ENCODE measurements around the gene C19orf81. TPM values are rescaled to one million over a fixed set of nuclear protein-coding genes. Genes with fewer than 3 reads are reported as not detected.
"Not testable (repeated sequence)": the region's sequence is repeated elsewhere in the genome, so short reads cannot be mapped to it uniquely, and the experiment has no call there.

C19orf81 gene
- total and polyA plus RNA-seq, 2 of the 8 experiments (the other 6 are each of a cell fraction or from before 2014, with no cell fraction given): 11.7 to 13.0 TPM

- H3K36me3 ChIP-seq (ENCODE audit: control insufficient read depth in 2 of 4, insufficient read depth in 4 of 4, low read length in 3 of 4); H3K4ac ChIP-seq (replicated peaks; ENCODE audit: insufficient read length, low read depth, low read length); H3K27ac ChIP-seq (ENCODE audit: low read depth, low read length); H3K4me1 ChIP-seq (replicated peaks in 1 of 4; ENCODE audit: control insufficient read depth in 3 of 4, insufficient read depth in 4 of 4, low read length in 3 of 4); H3K18ac ChIP-seq (ENCODE audit: extremely low read depth, low read length); H2AFZ ChIP-seq (ENCODE audit: low read length); H3K14ac ChIP-seq (ENCODE audit: insufficient read length); H3K4me3 ChIP-seq (ENCODE audit: extremely low read depth in 1 of 4, insufficient read depth in 2 of 4, low read depth in 3 of 4, low read length in 4 of 4); H3K9me3 ChIP-seq (ENCODE audit: insufficient read depth in 2 of 2, low read depth in 1 of 2, low read length in 1 of 2); DNase-seq (ENCODE audit: low read depth in 1 of 2, low spot score in 2 of 2); H2BK5ac ChIP-seq (ENCODE audit: low read depth, low read length); H3K9ac ChIP-seq (replicated peaks in 1 of 4; ENCODE audit: extremely low read depth in 1 of 4, low read depth in 3 of 4, low read length in 3 of 4); FAIRE-seq; H4K20me1 ChIP-seq (replicated peaks in 1 of 2; ENCODE audit: control insufficient read depth in 1 of 2, insufficient read depth in 2 of 2, low read length in 2 of 2); H3K4me2 ChIP-seq (ENCODE audit: insufficient read depth in 1 of 2, low read depth in 2 of 2, low read length in 2 of 2); H3K23me2 ChIP-seq (ENCODE audit: low read depth, low read length); CTCF ChIA-PET (ENCODE audit: partially characterized antibody); H3K27me3 ChIP-seq (replicated peaks in 1 of 4; ENCODE audit: control insufficient read depth in 3 of 4, extremely low read depth in 1 of 4, insufficient read depth in 3 of 4, low read length in 3 of 4); H4K8ac ChIP-seq (ENCODE audit: extremely low read depth, insufficient read depth, low read length); H4K5ac ChIP-seq (ENCODE audit: insufficient read length, low read depth, low read length); H2BK12ac ChIP-seq (ENCODE audit: low read depth, low read length); POLR2A ChIA-PET (ENCODE audit: partially characterized antibody); H2AK5ac ChIP-seq (ENCODE audit: low read depth, low read length); H3K56ac ChIP-seq (replicated peaks; ENCODE audit: insufficient read length, low read depth, low read length); H4K91ac ChIP-seq (replicated peaks; ENCODE audit: insufficient read length, low read length); H2BK120ac ChIP-seq (replicated peaks; ENCODE audit: low read depth, low read length); H3K23ac ChIP-seq (ENCODE audit: insufficient read length); H2BK15ac ChIP-seq (ENCODE audit: low read length); H3K79me1 ChIP-seq (ENCODE audit: low read depth, low read length); H2BK20ac ChIP-seq (ENCODE audit: low read length); H3K79me2 ChIP-seq (ENCODE audit: control insufficient read depth in 1 of 2, insufficient read depth in 2 of 2, low read length in 2 of 2): not testable (repeated sequence)
- WGBS, 2 experiments (ENCODE audit: extremely low coverage in 1 of 2, insufficient coverage in 1 of 2, insufficient read length in 1 of 2, insufficient replicate concordance in 2 of 2, low coverage in 1 of 2, low lambda C conversion rate in 2 of 2, missing lambda C conversion rate in 1 of 2): 89% methylated on average over 4 of the region's 5 CpGs; no CpG with 5 or more reads in 1 of the 2 experiments
Measured at GRCh38 chr19:50618379-50618778, 30.9 kb upstream of the C19orf81 start.

DNA sequence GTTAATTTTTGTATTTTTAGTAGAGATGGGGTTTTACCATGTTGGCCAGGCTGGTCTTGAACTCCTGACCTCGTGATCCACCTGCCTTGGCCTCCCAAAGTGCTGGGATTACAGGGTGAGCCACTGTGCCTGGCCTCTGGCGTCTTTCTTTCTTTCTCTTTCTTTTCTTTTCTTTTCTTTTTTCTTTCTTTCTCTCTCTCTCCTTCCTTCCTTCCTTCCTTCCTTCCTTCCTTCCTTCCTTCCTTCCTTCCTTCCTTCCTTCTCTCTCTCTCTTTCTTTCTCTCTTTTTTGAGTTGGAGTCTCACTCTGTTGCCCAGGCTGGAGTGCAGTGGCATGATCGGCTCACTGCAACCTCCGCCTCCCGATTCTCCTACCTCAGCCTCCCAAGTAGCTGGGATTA lies 30.1 kb upstream of the C19orf81 start:
- H4K8ac ChIP-seq (ENCODE audit: extremely low read depth, insufficient read depth, low read length); H3K36me3 ChIP-seq (ENCODE audit: control insufficient read depth in 2 of 4, insufficient read depth in 4 of 4, low read length in 3 of 4); H3K23me2 ChIP-seq (ENCODE audit: low read depth, low read length); DNase-seq (ENCODE audit: low read depth in 1 of 2, low spot score in 2 of 2); H3K27ac ChIP-seq (ENCODE audit: low read depth, low read length); H2AK5ac ChIP-seq (ENCODE audit: low read depth, low read length); H2BK12ac ChIP-seq (ENCODE audit: low read depth, low read length); H3K4me1 ChIP-seq (replicated peaks in 1 of 4; ENCODE audit: control insufficient read depth in 3 of 4, insufficient read depth in 4 of 4, low read length in 3 of 4); H4K5ac ChIP-seq (ENCODE audit: insufficient read length, low read depth, low read length); H3K27me3 ChIP-seq (replicated peaks in 1 of 4; ENCODE audit: control insufficient read depth in 3 of 4, extremely low read depth in 1 of 4, insufficient read depth in 3 of 4, low read length in 3 of 4); H2BK120ac ChIP-seq (replicated peaks; ENCODE audit: low read depth, low read length); H3K9ac ChIP-seq (replicated peaks in 1 of 4; ENCODE audit: extremely low read depth in 1 of 4, low read depth in 3 of 4, low read length in 3 of 4); POLR2A ChIA-PET (ENCODE audit: partially characterized antibody); H2BK5ac ChIP-seq (ENCODE audit: low read depth, low read length); H3K9me3 ChIP-seq (ENCODE audit: insufficient read depth in 2 of 2, low read depth in 1 of 2, low read length in 1 of 2); H3K56ac ChIP-seq (replicated peaks; ENCODE audit: insufficient read length, low read depth, low read length); H3K4me3 ChIP-seq (ENCODE audit: extremely low read depth in 1 of 4, insufficient read depth in 2 of 4, low read depth in 3 of 4, low read length in 4 of 4); H2BK15ac ChIP-seq (ENCODE audit: low read length); H4K20me1 ChIP-seq (replicated peaks in 1 of 2; ENCODE audit: control insufficient read depth in 1 of 2, insufficient read depth in 2 of 2, low read length in 2 of 2); H3K23ac ChIP-seq (ENCODE audit: insufficient read length); H2BK20ac ChIP-seq (ENCODE audit: low read length); H3K79me2 ChIP-seq (ENCODE audit: control insufficient read depth in 1 of 2, insufficient read depth in 2 of 2, low read length in 2 of 2); H3K14ac ChIP-seq (ENCODE audit: insufficient read length); H3K18ac ChIP-seq (ENCODE audit: extremely low read depth, low read length); CTCF ChIA-PET (ENCODE audit: partially characterized antibody); H2AFZ ChIP-seq (ENCODE audit: low read length); H4K91ac ChIP-seq (replicated peaks; ENCODE audit: insufficient read length, low read length); H3K4me2 ChIP-seq (ENCODE audit: insufficient read depth in 1 of 2, low read depth in 2 of 2, low read length in 2 of 2); H3K79me1 ChIP-seq (ENCODE audit: low read depth, low read length); H3K4ac ChIP-seq (replicated peaks; ENCODE audit: insufficient read length, low read depth, low read length); FAIRE-seq: not testable (repeated sequence)
- 87% methylated on average over 5 of the region's 5 CpGs; no CpG with 5 or more reads in 1 of the 2 experiments for WGBS, 2 experiments (ENCODE audit: extremely low coverage in 1 of 2, insufficient coverage in 1 of 2, insufficient read length in 1 of 2, insufficient replicate concordance in 2 of 2, low coverage in 1 of 2, low lambda C conversion rate in 2 of 2, missing lambda C conversion rate in 1 of 2)
